Right kidney (tissue), 1 donor: ENCODE measurements around the gene LRMDA.

Source experiments
- DNase-seq: peaks from one replicate; pipeline ENCODE4 v3.0.0-alpha.2; 2016

Gene LRMDA

GRCh38 chr10:75880031-75880775, 448.8 kb downstream of the LRMDA start:
- DNase-seq: no peak

DNA sequence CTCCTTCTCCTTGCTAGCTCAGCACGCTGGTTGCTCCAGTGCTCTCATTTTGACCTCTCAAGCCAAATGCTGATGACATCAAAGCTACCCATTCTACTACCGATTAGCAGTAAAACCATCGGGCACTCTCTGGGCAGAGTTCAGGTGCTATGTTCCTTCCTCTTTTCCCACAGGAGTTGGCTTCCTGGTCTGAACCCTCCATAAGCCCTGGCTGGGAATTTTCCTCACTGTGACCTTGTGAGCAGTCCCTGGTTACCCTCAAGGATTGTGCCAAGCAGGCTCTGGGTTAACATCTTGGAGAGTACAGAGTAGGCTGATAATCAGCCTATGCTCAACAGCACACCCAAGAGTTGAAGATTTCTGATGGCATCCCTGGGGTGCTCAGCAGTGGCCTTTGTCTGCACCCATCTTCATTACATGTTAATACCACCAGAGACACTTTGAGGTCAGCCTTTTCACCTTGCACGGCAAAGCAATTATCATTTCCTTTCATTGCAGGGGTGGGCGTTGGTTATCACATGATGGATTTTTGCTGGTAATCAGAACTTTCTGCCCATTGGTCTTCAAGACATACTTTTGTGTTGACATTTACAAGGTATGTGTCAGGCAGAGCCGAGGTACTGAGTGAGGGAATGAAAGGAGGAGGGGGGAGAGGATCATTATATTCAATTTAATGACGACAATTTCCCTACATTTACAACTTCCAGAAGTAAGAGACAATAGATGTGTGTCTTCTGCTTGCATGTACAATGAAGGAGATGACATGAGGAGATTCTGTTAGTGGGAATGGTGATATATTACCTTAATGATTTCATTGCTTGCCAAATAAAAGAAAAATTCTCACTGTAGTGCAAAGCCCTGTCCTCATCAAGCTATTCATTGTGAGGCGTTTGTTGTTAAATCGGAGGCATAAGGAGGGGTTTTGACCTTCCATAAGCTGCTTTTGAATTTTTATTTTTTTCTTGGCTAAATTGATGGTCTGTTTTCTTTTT, 452.0 kb downstream of the LRMDA start:
- no peak for DNase-seq

DNA sequence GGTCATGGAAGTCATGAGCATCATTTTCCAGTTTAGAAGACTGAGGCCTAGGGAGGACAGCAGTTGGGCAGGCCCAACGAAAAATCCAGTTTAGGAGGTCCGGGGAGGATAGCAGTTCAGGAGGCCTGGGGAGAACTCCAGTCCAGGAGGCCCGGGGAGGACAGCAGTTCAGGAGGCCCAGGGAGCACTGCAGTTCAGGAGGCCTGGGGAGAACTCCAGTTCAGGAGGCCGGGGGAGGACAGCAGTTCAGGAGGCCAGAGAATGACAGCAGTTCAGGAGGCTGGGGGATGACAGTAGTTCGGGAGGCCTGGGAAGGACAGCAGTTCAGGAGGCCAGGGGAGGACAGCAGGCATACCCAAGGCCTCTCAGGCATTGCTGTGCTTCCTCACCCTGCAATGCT, 453.4 kb downstream of the LRMDA start:
- no peak for DNase-seq

DNA sequence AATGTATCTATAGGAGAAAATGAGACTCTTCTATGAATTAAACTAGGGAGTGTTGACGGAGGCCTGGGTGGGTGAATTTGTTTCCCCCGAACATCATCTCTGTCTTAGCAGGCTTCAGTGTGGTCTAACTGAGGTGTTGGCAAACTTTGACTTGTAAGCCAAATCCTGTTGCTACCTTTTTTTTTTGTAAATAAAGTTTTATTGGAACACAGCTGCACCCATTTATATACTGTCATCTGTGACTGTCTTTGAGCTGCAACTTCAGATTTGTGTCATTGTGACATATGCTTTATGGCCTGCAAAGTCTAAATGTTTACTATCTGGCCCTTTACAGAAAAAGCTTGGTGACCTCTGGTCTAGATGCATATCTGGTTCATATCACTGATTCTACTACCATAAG, 455.9 kb downstream of the LRMDA start:
- no peak for DNase-seq

- DNase-seq: no peak
These were observed 456.7 kb downstream of the LRMDA start for GRCh38 chr10:75887992-75888680.

- no peak for DNase-seq
These were observed 457.6 kb downstream of the LRMDA start for GRCh38 chr10:75889051-75889450.

- no peak for DNase-seq
These were observed 463.3 kb downstream of the LRMDA start for GRCh38 chr10:75894761-75895160.

DNA sequence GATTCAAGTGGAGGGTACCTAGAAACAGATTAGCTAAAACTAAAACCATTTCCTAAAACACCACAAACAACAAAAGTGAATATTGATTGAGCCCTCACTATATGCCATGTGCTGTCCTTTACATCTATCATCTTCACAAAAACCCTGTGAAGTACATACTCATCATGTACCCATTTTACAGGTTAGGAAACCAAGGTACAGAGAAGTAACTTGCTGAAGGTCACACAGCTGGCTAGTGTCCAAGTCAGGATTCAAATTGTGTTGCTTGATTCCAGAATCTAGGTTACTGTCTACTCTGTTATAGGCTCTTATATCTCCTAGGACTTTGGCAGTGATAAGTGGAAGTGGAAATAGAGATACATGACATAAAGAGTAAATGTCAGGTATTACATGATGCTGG, 463.8 kb downstream of the LRMDA start:
- DNase-seq: no peak

DNA sequence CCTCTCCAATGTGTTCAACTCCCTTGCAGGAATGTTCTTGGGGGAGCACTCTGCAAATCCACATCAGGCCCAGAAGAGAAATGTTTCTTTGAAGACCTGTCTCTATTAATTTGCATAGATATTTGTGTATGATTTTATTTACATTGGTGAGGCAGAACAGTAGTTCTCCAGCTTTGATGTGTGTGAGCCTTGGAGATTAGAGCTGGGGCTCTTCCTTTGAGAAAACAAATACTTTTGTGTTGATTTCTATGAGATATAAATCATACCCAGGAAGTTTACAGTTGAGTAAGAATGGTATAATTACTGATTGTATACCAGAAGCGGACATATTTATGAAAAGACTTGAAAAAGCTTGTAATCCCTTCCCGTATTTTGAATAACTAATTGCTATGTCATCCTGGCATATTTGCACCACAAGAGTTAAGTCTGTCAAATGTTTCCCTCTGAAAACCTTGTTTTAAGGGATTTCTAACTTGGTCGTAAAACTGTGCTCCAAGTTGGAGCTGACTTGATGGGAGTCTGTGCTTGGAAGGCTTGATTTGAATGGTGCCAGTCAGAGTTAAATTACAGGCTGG, 468.5 kb downstream of the LRMDA start:
- DNase-seq: no peak

- DNase-seq: no peak
These were observed 471.4 kb downstream of the LRMDA start for GRCh38 chr10:75902816-75903215.

DNA sequence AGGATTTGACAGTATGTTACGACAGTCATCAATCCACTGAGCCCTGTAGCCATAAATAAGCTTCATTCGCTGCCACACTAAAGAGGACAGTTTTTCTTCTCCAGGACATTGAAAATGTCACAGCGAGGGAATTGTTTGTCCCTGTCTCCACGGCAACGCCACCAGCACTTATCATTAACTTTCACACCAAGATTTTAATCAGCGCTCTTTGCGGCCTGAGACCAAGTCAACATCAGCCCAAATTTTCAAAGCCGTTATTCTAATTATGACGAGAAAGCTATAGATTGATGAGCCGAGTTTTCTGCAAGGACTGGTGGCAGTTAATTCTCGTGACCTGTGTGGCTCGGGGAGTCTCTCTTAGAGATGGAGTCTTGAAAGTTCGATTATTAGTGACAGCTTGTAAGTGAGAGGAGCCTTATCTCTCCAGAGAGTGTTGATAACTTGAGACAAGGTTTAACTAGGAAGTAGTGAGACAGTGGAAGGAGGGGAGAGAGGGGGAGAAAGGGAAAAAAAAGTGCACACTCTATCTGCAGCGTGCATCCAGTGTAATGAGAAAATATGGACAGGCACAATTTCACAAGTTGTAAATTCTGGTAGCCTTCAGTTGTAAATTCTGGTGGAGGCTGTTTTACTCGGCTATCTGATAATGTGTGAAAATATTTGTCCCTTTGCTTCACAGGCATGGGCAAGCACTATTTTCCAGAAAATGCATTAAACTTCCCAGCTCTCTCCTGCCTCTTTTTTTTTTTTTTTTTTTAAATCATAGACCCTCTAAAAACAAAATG, 473.3 kb downstream of the LRMDA start:
- no peak for DNase-seq

DNA sequence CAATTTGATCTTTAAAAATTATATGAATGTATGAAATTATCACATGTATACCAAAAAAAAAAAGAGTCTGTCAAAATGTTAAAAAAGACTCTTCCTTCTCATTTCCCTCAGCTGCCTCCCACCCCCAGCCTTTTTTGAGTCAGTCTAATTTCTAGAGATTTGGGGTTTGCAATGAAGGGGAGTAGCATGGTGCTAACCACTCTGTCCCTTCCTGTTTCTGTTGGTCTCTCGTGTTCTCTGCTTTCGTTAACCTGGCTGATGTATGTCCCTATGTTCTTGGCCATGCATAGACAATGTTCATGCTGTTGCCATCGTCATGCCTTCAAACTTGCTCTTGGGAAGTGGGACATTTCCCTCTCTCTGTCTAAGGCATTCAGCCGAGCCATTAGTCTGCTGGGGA, 474.1 kb downstream of the LRMDA start:
- no peak for DNase-seq

GRCh38 chr10:75910032-75910431, 478.6 kb downstream of the LRMDA start:
- no peak for DNase-seq

- DNase-seq: no peak
These were observed 480.0 kb downstream of the LRMDA start for GRCh38 chr10:75911426-75911825.

DNA sequence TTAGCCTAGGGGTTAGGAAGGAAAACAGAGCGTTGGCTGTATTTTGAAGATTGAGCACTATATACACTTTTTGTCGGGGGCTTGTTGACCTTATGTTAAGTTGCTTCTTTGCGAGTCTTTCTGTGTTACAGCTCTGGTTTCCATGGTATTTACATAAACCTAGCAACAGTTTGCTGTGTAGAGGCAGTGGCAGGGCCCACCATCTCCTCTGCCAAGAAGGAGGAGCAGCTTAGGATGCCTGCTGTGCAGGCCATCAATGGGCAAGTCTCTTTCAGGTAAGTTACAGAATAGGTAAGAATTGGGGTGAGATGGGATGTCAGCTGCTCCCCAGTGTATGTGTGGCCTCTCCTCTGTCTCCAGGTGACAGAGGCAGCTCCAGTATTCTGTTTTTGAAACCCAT, 485.5 kb downstream of the LRMDA start:
- DNase-seq: no peak

GRCh38 chr10:75919913-75920312, 488.5 kb downstream of the LRMDA start:
- no peak for DNase-seq

DNA sequence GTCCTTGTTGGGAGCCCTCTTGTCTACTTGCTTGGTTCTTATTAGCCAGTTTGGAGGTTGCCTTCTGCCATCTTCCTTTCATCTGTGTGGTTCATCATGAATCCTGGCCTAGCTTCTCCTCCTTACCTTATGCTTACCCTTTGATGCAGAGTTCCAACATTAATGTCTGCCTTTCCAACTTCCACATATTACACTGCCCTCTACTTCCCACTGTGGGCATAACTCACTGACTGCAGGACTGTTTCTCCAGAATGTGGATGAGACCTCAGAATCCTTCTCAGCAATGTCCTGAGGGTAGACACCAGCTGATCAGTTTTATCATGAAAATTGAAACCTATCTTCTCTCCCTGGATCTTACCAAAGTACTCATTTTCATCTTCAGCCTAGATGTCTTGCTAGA, 491.0 kb downstream of the LRMDA start:
- DNase-seq: no peak

GRCh38 chr10:75924309-75924902, 493.0 kb downstream of the LRMDA start:
- peak; percentile 36 for DNase-seq

DNA sequence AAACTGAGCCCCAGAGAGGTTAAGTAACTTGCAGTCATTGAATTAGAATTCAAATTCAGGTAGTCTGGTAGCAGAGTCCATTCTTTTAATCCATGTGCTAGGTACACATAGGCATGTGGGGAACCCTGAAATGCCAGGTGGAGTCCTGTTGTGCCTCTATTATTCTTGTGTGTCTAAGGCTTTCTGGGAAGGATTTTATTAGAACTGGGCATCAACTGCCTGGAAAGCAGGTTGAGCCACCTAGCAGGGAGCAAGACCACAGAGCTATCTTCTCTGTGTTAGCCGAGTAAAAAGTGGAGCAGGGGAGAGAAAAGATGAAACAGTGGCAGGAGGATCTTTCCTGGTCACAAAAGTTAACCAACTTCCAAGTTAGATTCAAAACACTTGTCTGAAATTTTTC, 494.6 kb downstream of the LRMDA start:
- DNase-seq: no peak

- no peak for DNase-seq
These were observed 495.3 kb downstream of the LRMDA start for GRCh38 chr10:75926763-75927162.

- no peak for DNase-seq
These were observed 496.8 kb downstream of the LRMDA start for GRCh38 chr10:75928231-75928630.
